HEK293 (cell line): Measurements from ENCODE around the gene CHGA.

Experiments
- CTCF ChIA-PET: fragments of 350-600 bp; formaldehyde crosslinking; extraction: SDS; loops from one replicate; lab custom pipeline; 2021; ENCODE audit warnings: antibody characterized with exemption; lab: Yijun Ruan, JAX
- POLR2A ChIA-PET: fragments of 300-600 bp; formaldehyde crosslinking; extraction: SDS; loops from one replicate; lab custom pipeline; 2020; ENCODE audit warnings: antibody characterized with exemption, inconsistent platforms; lab: Yijun Ruan, JAX
- H3K27ac ChIP-seq: fragments of 200-500 bp; sonication (Bioruptor generic); 2 replicates; pipeline ENCODE4 v1.5.1; 2014; ENCODE audit warnings: low read depth, low read length, control low read depth, inconsistent platforms; ENCODE audit errors: extremely low read depth
- H3K36me3 ChIP-seq, 2 experiments: fragments of 200-500 bp in 1 of 2; sonication (Bioruptor generic) in 1 of 2; 1 replicate in 1 of 2; 2 replicates in 1 of 2; pipeline ENCODE4 v1.5.1; 2014 to 2017; ENCODE audit warnings: inconsistent platforms in 2 of 2, low read length in 2 of 2; ENCODE audit not compliant: control insufficient read depth in 2 of 2, insufficient read depth in 1 of 2
- H3K4me1 ChIP-seq: fragments of 200-500 bp; sonication (Bioruptor generic); 2 replicates; pipeline ENCODE4 v1.5.1; 2014; ENCODE audit warnings: mild to moderate bottlenecking, low read length, inconsistent platforms; ENCODE audit not compliant: control insufficient read depth, insufficient read depth
- H3K4me3 ChIP-seq: 2 replicates; pipeline ENCODE4 v1.5.1; 2011; ENCODE audit warnings: low read depth, mild to moderate bottlenecking, control low read depth, low read length, moderate library complexity
- H3K9me3 ChIP-seq: fragments of 200-500 bp; sonication (Bioruptor generic); 2 replicates; pipeline ENCODE4 v1.5.1; 2014; ENCODE audit warnings: low read depth, low read length, inconsistent platforms; ENCODE audit not compliant: control insufficient read depth, insufficient read depth
- BCL11B ChIP-seq: fragments of 450-650 bp; formaldehyde crosslinking; IDR thresholded peaks from 2 replicates; pipeline ENCODE4 v1.5.1; 2016; ENCODE audit warnings: low read depth, missing biosample characterization, missing genetic modification characterization
- EGR2 ChIP-seq: fragments of 450-650 bp; formaldehyde crosslinking; IDR thresholded peaks from 2 replicates; pipeline ENCODE4 v1.5.1; 2016; ENCODE audit warnings: low read depth, missing biosample characterization, missing genetic modification characterization
- GLIS2 ChIP-seq: fragments of 450-650 bp; formaldehyde crosslinking; IDR thresholded peaks from 2 replicates; pipeline ENCODE4 v1.5.1; 2016; ENCODE audit warnings: missing biosample characterization, missing genetic modification characterization
- HIC1 ChIP-seq: fragments of 450-650 bp; formaldehyde crosslinking; IDR thresholded peaks from 2 replicates; pipeline ENCODE4 v1.5.1; 2016; ENCODE audit warnings: missing biosample characterization, missing genetic modification characterization
- HOXC10 ChIP-seq: sonication (generic); formaldehyde crosslinking; IDR thresholded peaks from 2 replicates; pipeline ENCODE4 v1.8.1; 2023; ENCODE audit warnings: mild to moderate bottlenecking, missing genetic modification reagents
- KLF1 ChIP-seq: fragments of 450-650 bp; formaldehyde crosslinking; IDR thresholded peaks from 2 replicates; pipeline ENCODE4 v1.5.1; 2016; ENCODE audit warnings: missing biosample characterization, missing genetic modification characterization
- OVOL3 ChIP-seq: fragments of 450-650 bp; formaldehyde crosslinking; IDR thresholded peaks from 2 replicates; pipeline ENCODE4 v1.5.1; 2016; ENCODE audit warnings: missing biosample characterization, missing genetic modification characterization
- TCF7L2 ChIP-seq: IDR thresholded peaks from 2 replicates; pipeline ENCODE4 v1.6.1; 2011; ENCODE audit warnings: low read depth, mild to moderate bottlenecking, inconsistent platforms, low read length, moderate library complexity, borderline replicate concordance
- WT1 ChIP-seq: fragments of 450-650 bp; formaldehyde crosslinking; IDR thresholded peaks from 2 replicates; pipeline ENCODE4 v1.5.1; 2016; ENCODE audit warnings: missing biosample characterization, missing genetic modification characterization
- YY1 ChIP-seq: fragments of 450-650 bp; formaldehyde crosslinking; IDR thresholded peaks from 2 replicates; pipeline ENCODE4 v1.5.1; 2018; ENCODE audit warnings: missing biosample characterization, missing genetic modification characterization
- ZBTB17 ChIP-seq: fragments of 450-650 bp; formaldehyde crosslinking; IDR thresholded peaks from 2 replicates; pipeline ENCODE4 v1.5.1; 2016; ENCODE audit warnings: missing biosample characterization, missing genetic modification characterization
- ZBTB8A ChIP-seq: fragments of 450-650 bp; formaldehyde crosslinking; IDR thresholded peaks from 2 replicates; pipeline ENCODE4 v1.5.1; 2016; ENCODE audit warnings: missing biosample characterization, missing genetic modification characterization
- ZFP41 ChIP-seq: fragments of 450-650 bp; formaldehyde crosslinking; IDR thresholded peaks from 2 replicates; pipeline ENCODE4 v1.5.1; 2016; ENCODE audit warnings: missing biosample characterization, missing genetic modification characterization, borderline replicate concordance
- ZNF140 ChIP-seq: fragments of 450-650 bp; formaldehyde crosslinking; IDR thresholded peaks from 2 replicates; pipeline ENCODE4 v1.5.1; 2016; ENCODE audit warnings: missing biosample characterization, missing genetic modification characterization
- ZNF174 ChIP-seq: fragments of 450-650 bp; formaldehyde crosslinking; IDR thresholded peaks from 2 replicates; pipeline ENCODE4 v1.5.0; 2017; ENCODE audit warnings: missing biosample characterization, mild to moderate bottlenecking, missing genetic modification characterization
- ZNF239 ChIP-seq: fragments of 450-650 bp; formaldehyde crosslinking; IDR thresholded peaks from 2 replicates; pipeline ENCODE4 v1.5.1; 2016; ENCODE audit warnings: missing biosample characterization, missing genetic modification characterization
- ZNF280D ChIP-seq: fragments of 450-650 bp; formaldehyde crosslinking; IDR thresholded peaks from 2 replicates; pipeline ENCODE4 v1.5.1; 2016; ENCODE audit warnings: missing biosample characterization, missing genetic modification characterization
- ZNF311 ChIP-seq: fragments of 450-650 bp; formaldehyde crosslinking; IDR thresholded peaks from 2 replicates; pipeline ENCODE4 v1.5.1; 2017; ENCODE audit warnings: missing biosample characterization, missing genetic modification characterization, borderline replicate concordance
- ZNF521 ChIP-seq: fragments of 450-650 bp; formaldehyde crosslinking; IDR thresholded peaks from 2 replicates; pipeline ENCODE4 v1.5.1; 2017; ENCODE audit warnings: missing biosample characterization, mild to moderate bottlenecking, missing genetic modification characterization
- ZNF580 ChIP-seq: fragments of 450-650 bp; formaldehyde crosslinking; IDR thresholded peaks from 2 replicates; pipeline ENCODE4 v1.5.1; 2016; ENCODE audit warnings: missing biosample characterization, missing genetic modification characterization
- ZNF692 ChIP-seq: fragments of 450-650 bp; formaldehyde crosslinking; IDR thresholded peaks from 2 replicates; pipeline ENCODE4 v1.5.1; 2016; ENCODE audit warnings: missing biosample characterization, missing genetic modification characterization
- ZNF76 ChIP-seq: fragments of 450-650 bp; formaldehyde crosslinking; IDR thresholded peaks from 2 replicates; pipeline ENCODE4; 2016; ENCODE audit warnings: low read depth, missing biosample characterization, missing genetic modification characterization, borderline replicate concordance
- ZNF776 ChIP-seq: fragments of 450-650 bp; formaldehyde crosslinking; IDR thresholded peaks from 2 replicates; pipeline ENCODE4 v1.5.0; 2017; ENCODE audit warnings: missing biosample characterization, missing genetic modification characterization, borderline replicate concordance
- ZSCAN18 ChIP-seq: fragments of 450-650 bp; formaldehyde crosslinking; IDR thresholded peaks from 2 replicates; pipeline ENCODE4 v1.5.1; 2016; ENCODE audit warnings: missing biosample characterization, missing genetic modification characterization
- ZSCAN30 ChIP-seq: fragments of 450-650 bp; IDR thresholded peaks from 2 replicates; pipeline ENCODE4 v1.5.1; 2018; ENCODE audit warnings: missing biosample characterization, mild to moderate bottlenecking, missing genetic modification characterization, moderate library complexity
- ZSCAN4 ChIP-seq: fragments of 450-650 bp; formaldehyde crosslinking; IDR thresholded peaks from 2 replicates; pipeline ENCODE4 v1.5.1; 2017; ENCODE audit warnings: missing biosample characterization, missing genetic modification characterization

Gene CHGA

DNA sequence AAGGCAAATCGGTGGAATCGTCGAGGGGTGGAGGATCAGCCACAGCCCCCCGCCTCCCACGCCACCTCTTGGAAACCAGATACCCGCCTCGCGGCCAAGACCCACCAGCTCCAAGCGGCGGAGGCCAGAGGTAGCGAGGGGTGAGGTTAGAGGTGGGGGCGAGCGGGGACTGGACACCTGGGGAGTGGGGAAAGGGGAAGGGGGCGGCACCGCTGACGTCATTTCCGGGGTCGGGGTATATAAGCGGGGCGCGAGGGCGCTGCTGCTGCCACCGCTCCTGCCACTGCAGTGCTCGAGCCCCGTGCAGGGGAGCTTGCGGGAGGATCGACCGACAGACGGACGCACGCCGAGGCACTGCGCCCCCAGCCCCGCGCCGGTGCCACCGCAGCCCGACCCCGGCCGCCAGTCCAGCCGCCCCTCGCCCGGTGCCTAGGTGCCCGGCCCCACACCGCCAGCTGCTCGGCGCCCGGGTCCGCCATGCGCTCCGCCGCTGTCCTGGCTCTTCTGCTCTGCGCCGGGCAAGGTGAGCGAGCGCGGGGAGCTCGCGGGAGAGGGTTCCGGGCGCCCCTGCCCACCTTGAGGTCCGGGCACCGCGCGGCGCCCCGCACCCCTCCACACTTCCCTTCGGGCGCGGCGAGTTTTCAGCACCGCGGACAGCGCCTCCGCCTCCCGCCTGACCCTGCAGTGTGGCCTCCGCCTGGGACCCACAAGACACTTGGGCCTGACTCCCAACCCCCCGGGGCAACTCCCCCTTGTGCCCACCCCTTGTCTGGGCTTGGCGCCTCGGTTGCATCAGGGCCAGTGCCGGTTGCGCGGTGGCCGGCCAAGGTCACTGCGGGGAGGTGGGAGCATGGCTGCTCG is at the start of gene CHGA:
CHGA (plus strand) TSS at position 268 of the 861 bp plus-strand sequence; CDS start at position 478, 210 bp downstream.
- H3K36me3 ChIP-seq: no peaks in the 10 kb centered on the region
- ChIA-PET POLR2A (no interaction called here), CTCF (interaction anchor here (0.6 kb wide), 1 partner anchor 1545 kb away, joined by 3 read pairs; no protein-coding TSS in a partner anchor)
- H3K4me3 ChIP-seq: peak within 1 kb of the TSS; percentile 34
- no peaks in the 10 kb centered on the region for H3K4me1 ChIP-seq
- H3K9me3 ChIP-seq: no peaks in the 10 kb centered on the region
- H3K27ac ChIP-seq: no peak within 1 kb of the TSS
- TF ChIP-seq ZNF580 (no peak), ZNF311 (no peak), ZSCAN4 (no peak), ZBTB17 (tag by site-specific recombination) (no peak), ZNF174 (no peak), ZSCAN30 (tag by site-specific recombination) (peak; percentile 68), ZNF239 (tag by site-specific recombination) (no peak), ZBTB8A (peak; percentile 65), ZNF692 (tag by site-specific recombination) (peak; percentile 95), KLF1 (tag by site-specific recombination) (0 out of 2 replicates have a peak, but pooled peaks have one; percentile 20), TCF7L2 (no peak), OVOL3 (no peak), HOXC10 (CRISPR knock-in tag) (no peak), ZNF776 (no peak), ZNF280D (tag by site-specific recombination) (no peak), ZNF140 (tag by site-specific recombination) (no peak), BCL11B (tag by site-specific recombination) (0 out of 2 replicates have a peak, but pooled peaks have one; percentile 43), YY1 (tag by site-specific recombination) (no peak), HIC1 (tag by site-specific recombination) (peak; percentile 71), ZNF521 (tag by site-specific recombination) (no peak), ZNF76 (tag by site-specific recombination) (peak; percentile 75; the same call in 1 of the 2 replicates), WT1 (tag by site-specific recombination) (no peak), GLIS2 (tag by site-specific recombination) (peak; percentile 80), EGR2 (tag by site-specific recombination) (peak; percentile 67; the same call in 1 of the 2 replicates), ZFP41 (tag by site-specific recombination) (no peak), ZSCAN18 (tag by site-specific recombination) (no peak)
